ENCODE results near the gene PET117.
"Not testable (repeated sequence)": the region's sequence is repeated elsewhere in the genome, so short reads cannot be mapped to it uniquely, and the experiment has no call there.

DNA sequence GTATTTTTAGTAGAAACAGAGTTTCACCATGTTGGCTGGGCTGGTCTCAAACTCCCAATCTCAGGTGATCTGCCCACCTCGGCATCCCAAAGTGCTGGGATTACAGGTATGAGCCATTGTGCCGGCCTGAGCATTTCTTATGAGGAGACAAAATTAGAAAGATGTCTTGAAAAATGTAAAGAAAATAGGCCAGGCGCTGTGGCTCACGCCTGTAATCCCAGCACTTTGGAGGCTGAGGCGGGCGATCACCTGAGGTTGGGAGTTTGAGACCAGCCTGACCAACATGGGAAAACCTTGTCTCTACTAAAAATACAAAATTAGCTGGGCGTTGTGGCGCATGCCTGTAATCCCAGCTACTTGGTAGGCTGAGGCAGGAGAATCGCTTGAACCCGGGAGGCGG is 37.1 kb upstream of the PET117 start:
- TF ChIP-seq CTCF (conservative IDR thresholded peaks at IDR 0.05); EZH2 (IDR thresholded peaks at IDR 0.05; ENCODE audit: low read depth): not testable (repeated sequence)

Measured in PC-9 (cell line).